Osteocyte (in vitro differentiated cells): ENCODE data around the gene XKR3. TPM values are rescaled to one million over a fixed set of nuclear protein-coding genes. Genes with fewer than 3 reads are reported as not detected.

ENCODE experiments used
- DNase-seq: peaks from one replicate; pipeline ENCODE4 v3.0.0; 2021; ENCODE audit warnings: mixed read lengths; ENCODE audit not compliant: unreplicated experiment; ENCODE audit errors: extremely low spot score
- H3K27ac Mint-ChIP-seq: one replicate; pipeline ENCODE4 v1.8.0; 2021; ENCODE audit warnings: mild to moderate bottlenecking, mixed read lengths; ENCODE audit not compliant: unreplicated experiment
- H3K27me3 Mint-ChIP-seq: one replicate; pipeline ENCODE4 v1.8.0; 2021; ENCODE audit warnings: mixed read lengths; ENCODE audit not compliant: unreplicated experiment
- H3K36me3 Mint-ChIP-seq: one replicate; pipeline ENCODE4 v1.8.0; 2021; ENCODE audit warnings: mixed read lengths; ENCODE audit not compliant: unreplicated experiment
- H3K4me1 Mint-ChIP-seq: one replicate; pipeline ENCODE4 v1.8.0; 2021; ENCODE audit warnings: mixed read lengths; ENCODE audit not compliant: unreplicated experiment
- H3K4me3 Mint-ChIP-seq: one replicate; pipeline ENCODE4 v1.8.0; 2021; ENCODE audit warnings: mild to moderate bottlenecking, moderate library complexity, mixed read lengths; ENCODE audit not compliant: unreplicated experiment
- H3K9me3 Mint-ChIP-seq: one replicate; pipeline ENCODE4 v1.8.0; 2021; ENCODE audit warnings: mixed read lengths; ENCODE audit not compliant: unreplicated experiment
- total RNA-seq: library from RNA; stranded (reverse); gene quantifications from 2 replicates; pipeline ENCODE4 v1.2.1, GENCODE V29; 2021
- TF ChIP-seq, protein P1 (sequence below): fragments of 200-600 bp; sonication (generic); IDR thresholded peaks from 2 replicates; pipeline ENCODE4 v1.5.0; 2021; ENCODE audit warnings: antibody characterized with exemption, mild to moderate bottlenecking, moderate library complexity

Gene XKR3
- total RNA-seq, 1 donor from 2014 or later, result not detected

GRCh38 chr22:16834971-16835370, 9.8 kb upstream of the XKR3 start:
- Mint-ChIP-seq H3K4me1 (no peaks in the 10 kb centered on the region), H3K36me3 (no peaks in the 10 kb centered on the region), H3K9me3 (peaks cover 28% of the 10 kb centered on the region), H3K4me3 (no peak overlapping the region), H3K27me3 (no peaks in the 10 kb centered on the region), H3K27ac (no peak overlapping the region)
- no peak for DNase-seq
- TF ChIP-seq, protein P1, sequence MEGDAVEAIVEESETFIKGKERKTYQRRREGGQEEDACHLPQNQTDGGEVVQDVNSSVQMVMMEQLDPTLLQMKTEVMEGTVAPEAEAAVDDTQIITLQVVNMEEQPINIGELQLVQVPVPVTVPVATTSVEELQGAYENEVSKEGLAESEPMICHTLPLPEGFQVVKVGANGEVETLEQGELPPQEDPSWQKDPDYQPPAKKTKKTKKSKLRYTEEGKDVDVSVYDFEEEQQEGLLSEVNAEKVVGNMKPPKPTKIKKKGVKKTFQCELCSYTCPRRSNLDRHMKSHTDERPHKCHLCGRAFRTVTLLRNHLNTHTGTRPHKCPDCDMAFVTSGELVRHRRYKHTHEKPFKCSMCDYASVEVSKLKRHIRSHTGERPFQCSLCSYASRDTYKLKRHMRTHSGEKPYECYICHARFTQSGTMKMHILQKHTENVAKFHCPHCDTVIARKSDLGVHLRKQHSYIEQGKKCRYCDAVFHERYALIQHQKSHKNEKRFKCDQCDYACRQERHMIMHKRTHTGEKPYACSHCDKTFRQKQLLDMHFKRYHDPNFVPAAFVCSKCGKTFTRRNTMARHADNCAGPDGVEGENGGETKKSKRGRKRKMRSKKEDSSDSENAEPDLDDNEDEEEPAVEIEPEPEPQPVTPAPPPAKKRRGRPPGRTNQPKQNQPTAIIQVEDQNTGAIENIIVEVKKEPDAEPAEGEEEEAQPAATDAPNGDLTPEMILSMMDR, result no peak

DNA sequence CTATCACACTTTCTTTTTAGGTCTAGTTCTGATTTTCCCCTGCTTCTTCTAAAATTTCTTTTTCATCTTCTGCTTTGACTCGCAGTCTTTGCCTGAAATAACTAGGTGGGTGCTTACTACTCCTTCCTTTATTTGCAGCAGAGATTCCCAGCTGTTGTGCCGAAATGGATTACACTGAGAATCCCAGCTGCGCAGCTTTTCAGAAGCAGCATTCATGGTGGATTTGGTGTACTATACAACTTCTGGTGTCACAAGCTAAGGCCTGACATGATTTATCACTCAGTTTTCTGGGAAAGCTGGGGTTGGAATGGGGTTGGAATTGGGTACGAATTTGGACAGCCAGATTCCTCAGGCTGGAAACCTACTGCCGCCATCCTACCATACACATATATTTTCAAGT, 6.0 kb upstream of the XKR3 start:
- Mint-ChIP-seq H3K27me3 (no peaks in the 10 kb centered on the region), H3K27ac (no peak overlapping the region), H3K4me1 (no peaks in the 10 kb centered on the region), H3K4me3 (no peak overlapping the region), H3K36me3 (no peaks in the 10 kb centered on the region), H3K9me3 (peaks cover 28% of the 10 kb centered on the region)
- no peak for DNase-seq
- TF ChIP-seq, protein P1, result no peak

- Mint-ChIP-seq H3K4me3 (no peak overlapping the region), H3K27me3 (no peaks in the 10 kb centered on the region), H3K4me1 (no peaks in the 10 kb centered on the region), H3K9me3 (peaks cover 25% of the 10 kb centered on the region), H3K36me3 (no peaks in the 10 kb centered on the region), H3K27ac (no peak overlapping the region)
- TF ChIP-seq, protein P1, result no peak
- no peak for DNase-seq
These were observed 4.8 kb upstream of the XKR3 start for GRCh38 chr22:16829985-16830384.

DNA sequence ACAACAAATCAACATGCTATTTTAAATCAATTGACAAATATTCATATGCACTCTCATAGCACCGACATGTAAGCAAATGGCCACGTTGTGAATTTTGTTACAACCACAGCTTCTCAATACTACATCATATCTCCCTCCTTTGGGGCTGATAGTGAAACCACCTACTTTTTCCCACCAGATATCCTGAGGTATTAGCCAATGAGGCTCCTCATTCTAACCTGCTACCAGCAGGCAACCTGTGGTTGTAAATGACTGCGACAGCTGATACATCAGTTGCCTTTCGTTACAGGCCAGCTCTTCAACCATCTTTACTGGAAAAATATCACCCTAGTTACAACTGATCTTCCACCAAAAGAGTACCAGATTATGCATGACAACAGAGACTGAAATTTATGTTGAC, 3.7 kb upstream of the XKR3 start:
- Mint-ChIP-seq H3K36me3 (no peaks in the 10 kb centered on the region), H3K27me3 (no peaks in the 10 kb centered on the region), H3K27ac (no peak overlapping the region), H3K4me1 (no peaks in the 10 kb centered on the region), H3K4me3 (no peak overlapping the region), H3K9me3 (peaks cover 32% of the 10 kb centered on the region)
- DNase-seq, result no peak
- TF ChIP-seq, protein P1, result no peak

GRCh38 chr22:16827506-16827905, 2.3 kb upstream of the XKR3 start:
- DNase-seq, result no peak
- Mint-ChIP-seq H3K4me1 (no peaks in the 10 kb centered on the region), H3K36me3 (no peaks in the 10 kb centered on the region), H3K27me3 (no peaks in the 10 kb centered on the region), H3K9me3 (peaks cover 36% of the 10 kb centered on the region), H3K4me3 (no peak overlapping the region), H3K27ac (no peak overlapping the region)
- TF ChIP-seq, protein P1, result no peak
